Central memory CD4-positive, alpha-beta T cell (primary cell): ENCODE measurements around the gene ABCC6.

ENCODE experiments used
- DNase-seq: peaks from one replicate; pipeline ENCODE4 v3.0.0; 2022

The ABCC6 gene

GRCh38 chr16:16139061-16139460, 84.2 kb downstream of the ABCC6 start:
- no peak for DNase-seq

GRCh38 chr16:16138034-16138635, 85.2 kb downstream of the ABCC6 start:
- no peak for DNase-seq

DNA sequence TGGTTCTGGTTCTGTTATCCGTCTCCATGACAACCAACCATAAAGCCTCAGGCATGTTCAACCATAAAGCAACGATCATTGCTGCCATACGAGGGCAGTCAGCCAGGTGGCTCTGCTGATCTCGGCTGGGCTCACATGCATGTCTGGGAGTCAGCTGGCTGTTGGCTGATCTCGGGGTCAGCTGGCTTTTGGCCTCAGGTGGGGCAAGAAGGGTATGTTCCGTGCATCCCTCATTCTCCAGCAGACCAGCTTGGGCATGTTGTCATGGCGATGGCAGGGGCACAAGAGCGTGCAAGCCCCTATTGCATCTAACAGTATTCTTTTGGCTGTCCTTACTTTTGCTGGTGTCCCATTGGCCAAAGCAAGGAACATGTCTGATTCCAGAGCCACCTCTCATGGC, 86.2 kb downstream of the ABCC6 start:
- no peak for DNase-seq

DNA sequence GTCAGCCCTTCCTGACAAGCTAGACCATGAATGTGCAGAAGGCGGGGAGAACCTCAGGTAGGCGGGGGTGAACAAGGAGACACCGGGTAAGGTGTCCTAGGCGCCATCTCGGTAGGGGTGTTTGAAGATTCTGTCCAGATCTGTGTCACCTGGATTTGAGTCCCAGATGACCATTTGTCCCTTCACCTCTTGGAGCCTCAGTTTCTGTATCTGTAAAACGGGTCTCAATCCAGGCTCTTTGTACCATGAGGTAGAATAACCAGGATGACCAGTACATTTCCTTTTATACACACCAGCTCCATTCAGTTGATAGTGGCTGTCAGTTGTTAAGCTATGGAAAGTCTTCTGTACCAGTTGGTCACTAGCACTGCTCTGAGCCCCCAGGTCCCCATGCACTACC, 86.7 kb downstream of the ABCC6 start:
- no peak for DNase-seq

DNA sequence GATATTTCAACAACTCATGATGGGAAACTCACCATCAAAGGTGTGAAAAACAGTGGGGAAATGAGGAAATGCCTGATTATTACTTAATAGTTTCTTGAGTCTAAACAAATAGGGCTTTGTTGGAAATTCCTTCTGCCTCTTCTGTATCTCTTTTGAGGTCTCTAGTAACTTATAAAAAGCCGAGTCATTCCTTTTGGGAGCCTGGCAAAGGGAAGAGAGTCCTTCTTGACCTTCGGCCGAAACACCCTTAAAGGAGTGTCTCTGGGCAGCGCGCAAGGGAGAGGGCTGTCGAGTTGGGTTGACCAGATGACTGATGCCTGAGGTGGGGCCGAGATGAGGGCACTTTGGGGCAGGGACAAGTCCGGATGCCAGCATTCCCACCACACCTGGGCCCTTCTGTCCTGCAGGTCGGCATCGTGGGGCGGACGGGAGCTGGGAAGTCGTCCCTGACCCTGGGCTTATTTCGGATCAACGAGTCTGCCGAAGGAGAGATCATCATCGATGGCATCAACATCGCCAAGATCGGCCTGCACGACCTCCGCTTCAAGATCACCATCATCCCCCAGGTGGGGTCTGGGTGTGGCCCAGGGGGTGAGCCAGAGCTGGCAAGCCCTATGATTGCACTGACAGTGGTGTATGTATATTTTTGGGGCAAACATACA, 89.2 kb downstream of the ABCC6 start:
- no peak for DNase-seq

GRCh38 chr16:16131659-16132058, 91.6 kb downstream of the ABCC6 start:
- no peak for DNase-seq

DNA sequence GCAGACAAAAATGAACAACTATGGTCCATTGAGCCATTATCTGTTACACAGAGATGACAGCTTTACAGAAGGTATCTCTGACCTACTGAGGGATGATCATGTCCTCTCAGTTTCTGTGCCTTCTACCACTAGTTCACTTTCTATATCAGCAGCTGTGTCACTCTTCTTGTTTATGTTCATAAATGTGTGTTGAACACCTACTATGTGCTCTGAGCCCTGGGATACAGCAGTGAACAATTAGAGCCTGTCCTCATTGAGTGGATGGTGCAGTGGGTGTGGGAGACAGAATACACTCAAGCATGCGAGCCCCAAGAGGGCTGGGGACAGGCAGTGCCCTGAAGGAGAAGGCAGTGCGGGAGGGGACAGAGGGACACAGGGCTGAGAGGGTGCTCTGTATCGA, 92.1 kb downstream of the ABCC6 start:
- DNase-seq: no peak

GRCh38 chr16:16127469-16128116, 95.7 kb downstream of the ABCC6 start:
- peak; percentile 48 for DNase-seq

- no peak for DNase-seq
These were observed 96.4 kb downstream of the ABCC6 start for GRCh38 chr16:16126896-16127295.

DNA sequence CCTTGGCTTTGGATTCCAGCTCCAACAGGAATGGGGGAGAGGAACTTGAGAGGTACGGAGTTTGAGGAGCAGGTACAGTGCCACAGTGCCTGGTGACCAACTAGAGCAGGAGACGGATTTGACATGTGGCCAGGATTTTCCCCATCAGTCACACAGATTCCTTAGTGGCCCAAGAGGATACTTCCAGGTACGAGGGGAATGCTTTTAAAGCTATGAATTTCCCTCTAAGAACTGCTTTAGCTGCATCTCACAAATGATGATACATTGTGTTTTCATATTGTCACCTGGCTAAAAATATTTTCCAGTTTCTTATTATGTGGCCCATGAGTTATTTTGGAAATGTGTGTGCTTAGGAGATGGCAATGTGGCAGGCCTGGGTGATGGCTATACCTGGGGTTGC, 98.3 kb downstream of the ABCC6 start:
- no peak for DNase-seq

DNA sequence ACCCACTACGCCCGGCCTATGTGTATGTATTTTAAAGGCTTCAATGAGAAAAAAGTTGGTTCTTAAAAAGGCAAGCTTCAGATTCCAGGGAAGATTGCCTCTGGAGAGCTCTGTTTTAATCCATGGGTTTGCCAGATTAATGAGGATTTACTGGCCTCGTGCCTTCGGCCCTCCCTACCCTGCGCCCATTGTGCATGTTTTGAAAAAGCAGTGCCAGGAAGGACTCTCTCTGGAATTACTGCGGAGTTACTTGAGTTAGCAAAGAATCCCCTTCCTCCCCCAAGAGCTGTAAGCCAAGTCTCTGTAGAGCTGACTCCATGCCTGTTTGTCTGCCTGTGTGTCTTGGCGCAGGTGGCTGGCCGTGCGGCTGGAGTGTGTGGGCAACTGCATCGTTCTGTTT, 98.9 kb downstream of the ABCC6 start:
- DNase-seq: no peak

DNA sequence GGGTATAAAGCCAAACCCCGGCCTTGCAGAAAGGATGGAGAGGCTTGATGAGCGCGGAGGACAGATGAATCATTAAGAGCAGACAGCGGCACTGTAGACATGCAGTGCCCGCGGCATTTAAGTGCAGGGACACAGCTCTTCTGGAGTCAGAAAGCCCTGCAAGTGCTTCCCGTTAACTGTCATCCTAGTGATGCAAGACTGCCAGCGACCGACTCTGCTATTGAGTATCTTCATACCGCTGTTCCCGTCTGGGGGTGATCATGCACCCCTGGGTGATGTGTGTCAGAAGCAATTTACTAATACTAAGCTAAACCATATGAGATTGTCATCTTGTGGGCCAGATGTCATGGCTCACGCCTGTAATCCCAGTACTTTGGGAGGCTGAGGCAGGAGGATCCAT, 101.0 kb downstream of the ABCC6 start:
- DNase-seq: no peak

- DNase-seq: no peak
These were observed 102.0 kb downstream of the ABCC6 start for GRCh38 chr16:16121185-16121727.

- no peak for DNase-seq
These were observed 102.7 kb downstream of the ABCC6 start for GRCh38 chr16:16120382-16121184.

DNA sequence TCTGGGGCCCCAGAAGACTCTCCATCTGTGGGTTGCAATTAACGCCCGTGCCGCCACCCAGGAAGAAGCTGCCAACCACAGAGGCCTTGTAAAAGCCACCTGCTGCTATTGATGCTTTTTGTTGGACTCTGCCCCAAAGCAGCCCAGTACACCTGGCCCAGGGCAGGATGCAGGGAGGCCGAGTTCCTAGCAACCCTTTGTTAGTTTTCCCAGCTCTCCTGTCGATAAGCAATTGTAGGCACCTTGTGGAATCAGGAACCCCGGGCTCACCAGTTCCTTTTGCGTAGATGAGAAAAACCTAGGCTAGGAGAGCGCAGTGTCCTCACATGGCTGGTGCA, 103.3 kb downstream of the ABCC6 start:
- no peak for DNase-seq

GRCh38 chr16:16118337-16118736, 105.0 kb downstream of the ABCC6 start:
- DNase-seq: no peak

DNA sequence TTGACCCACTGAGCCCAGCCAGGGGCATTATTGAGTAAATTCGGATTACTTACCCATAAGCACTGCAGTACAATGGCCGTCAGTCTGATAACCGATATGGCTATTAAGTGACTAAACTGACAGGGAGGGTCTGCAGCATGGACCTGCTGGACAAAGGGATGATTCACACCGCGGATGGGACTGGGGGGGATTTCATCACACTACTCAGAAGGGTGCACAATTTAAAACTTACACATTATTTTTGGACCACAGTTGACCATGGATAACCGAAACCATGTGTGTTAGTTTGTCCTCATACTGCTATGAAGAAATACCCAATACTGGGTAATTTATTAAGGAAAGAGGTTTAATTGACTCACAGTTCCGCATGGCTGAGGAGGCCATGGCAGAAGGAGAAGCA, 106.5 kb downstream of the ABCC6 start:
- DNase-seq: no peak

GRCh38 chr16:16113076-16113475, 110.2 kb downstream of the ABCC6 start:
- no peak for DNase-seq

DNA sequence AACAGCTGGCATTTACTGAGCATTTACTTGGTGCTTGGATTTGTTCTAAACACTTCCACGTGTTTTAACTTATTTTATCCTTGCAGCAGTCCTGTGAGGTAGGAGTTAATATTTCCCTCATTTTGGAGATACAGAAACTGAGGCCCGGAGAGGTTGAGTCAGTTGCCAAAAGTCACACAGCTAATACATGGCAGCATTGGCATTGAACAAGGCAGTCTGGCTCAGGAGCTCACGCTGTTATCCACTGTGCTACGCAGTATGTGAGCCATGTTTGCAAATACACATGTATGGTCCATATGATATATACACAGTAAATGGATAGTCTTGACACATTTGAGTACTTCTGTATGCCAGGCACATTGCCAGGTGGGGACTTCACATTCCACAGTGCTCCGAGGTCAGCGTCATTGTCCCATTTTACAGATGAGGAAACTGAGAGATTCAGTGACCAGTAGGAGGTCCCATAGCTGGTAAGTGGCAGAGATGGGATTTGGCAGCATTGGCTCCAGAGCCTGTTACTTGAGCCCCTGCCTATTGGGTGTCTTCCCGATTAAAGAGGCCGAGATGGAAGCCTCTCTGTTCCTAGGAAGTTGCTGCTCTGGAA, 110.7 kb downstream of the ABCC6 start:
- DNase-seq: no peak

- DNase-seq: no peak
These were observed 111.7 kb downstream of the ABCC6 start for GRCh38 chr16:16111639-16112038.

DNA sequence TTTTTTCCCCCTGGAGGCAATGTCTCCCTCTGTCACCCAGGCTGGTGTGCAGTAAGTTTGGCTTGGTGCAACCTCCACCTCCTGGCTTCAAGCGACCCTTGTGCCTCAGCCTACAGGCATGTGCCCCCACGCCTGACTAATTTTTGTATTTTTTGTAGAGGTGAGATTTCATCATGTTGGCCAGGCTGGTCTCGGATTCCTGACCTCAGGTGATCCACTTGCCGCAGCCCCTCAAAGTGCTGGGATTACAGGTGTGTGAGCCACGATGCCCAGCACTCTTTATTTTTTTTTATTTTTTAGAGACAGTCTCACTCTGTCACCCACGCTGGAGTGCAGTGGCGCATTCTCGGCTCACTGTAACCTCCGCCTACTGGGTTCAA, 113.2 kb downstream of the ABCC6 start:
- DNase-seq: no peak

DNA sequence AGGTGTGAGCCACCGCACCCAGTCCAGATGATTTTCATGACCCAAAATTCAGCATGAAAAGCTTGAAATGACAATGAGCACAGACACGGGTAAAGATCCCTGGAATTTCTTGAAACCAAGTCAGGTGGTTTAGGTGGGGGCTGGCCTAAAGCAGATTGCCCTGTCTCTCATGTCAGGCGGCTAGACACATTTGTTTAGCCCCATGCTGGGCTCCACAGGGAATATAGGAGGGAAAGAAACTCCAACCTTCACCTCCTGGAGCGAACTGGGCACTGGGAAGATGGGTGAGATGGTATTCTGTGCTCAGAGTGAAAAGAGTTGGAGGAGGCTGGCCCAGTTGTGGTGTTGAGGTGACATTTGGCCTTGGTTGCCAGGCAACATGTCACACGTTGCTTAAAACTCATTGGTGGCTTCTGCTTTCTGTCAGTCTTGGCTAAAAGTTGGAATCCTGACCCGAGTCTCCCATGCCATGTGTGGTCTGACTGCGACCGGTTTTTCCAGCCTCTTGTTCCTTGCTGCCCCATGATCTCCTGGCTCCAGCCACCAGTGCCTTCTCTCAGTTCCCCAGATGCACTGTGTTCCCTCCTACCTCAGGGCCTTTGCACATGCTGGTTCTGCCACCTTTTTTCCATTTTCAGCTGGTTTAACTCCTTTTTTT, 113.7 kb downstream of the ABCC6 start:
- DNase-seq: no peak

GRCh38 chr16:16108759-16109158, 114.5 kb downstream of the ABCC6 start:
- no peak for DNase-seq
